Measurements from ENCODE around the gene TOX3.

DNA sequence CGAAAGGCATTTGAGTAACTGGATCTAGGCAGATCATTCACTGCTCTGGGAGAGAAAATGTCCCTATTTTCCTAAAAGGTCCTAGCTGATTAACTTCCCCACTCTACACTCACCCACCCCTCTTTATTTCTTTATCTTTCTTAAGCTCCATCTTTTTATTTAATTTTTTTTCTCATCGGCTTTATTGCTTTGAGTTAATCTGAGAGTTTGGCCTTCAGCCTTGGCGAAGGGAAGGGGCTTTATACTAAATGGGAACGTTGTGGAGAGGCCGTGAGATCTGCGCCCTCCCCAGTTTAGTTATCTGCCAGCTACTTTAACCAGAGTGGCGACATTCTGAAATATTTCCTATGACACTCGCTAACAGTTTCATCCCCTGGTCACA lies 882 bp upstream of the TOX3 start:
- TF ChIP-seq, protein P1, sequence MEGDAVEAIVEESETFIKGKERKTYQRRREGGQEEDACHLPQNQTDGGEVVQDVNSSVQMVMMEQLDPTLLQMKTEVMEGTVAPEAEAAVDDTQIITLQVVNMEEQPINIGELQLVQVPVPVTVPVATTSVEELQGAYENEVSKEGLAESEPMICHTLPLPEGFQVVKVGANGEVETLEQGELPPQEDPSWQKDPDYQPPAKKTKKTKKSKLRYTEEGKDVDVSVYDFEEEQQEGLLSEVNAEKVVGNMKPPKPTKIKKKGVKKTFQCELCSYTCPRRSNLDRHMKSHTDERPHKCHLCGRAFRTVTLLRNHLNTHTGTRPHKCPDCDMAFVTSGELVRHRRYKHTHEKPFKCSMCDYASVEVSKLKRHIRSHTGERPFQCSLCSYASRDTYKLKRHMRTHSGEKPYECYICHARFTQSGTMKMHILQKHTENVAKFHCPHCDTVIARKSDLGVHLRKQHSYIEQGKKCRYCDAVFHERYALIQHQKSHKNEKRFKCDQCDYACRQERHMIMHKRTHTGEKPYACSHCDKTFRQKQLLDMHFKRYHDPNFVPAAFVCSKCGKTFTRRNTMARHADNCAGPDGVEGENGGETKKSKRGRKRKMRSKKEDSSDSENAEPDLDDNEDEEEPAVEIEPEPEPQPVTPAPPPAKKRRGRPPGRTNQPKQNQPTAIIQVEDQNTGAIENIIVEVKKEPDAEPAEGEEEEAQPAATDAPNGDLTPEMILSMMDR (IDR thresholded peaks at IDR 0.05) = no peak
- no peak for TF ChIP-seq ZFX (IDR thresholded peaks at IDR 0.05; ENCODE audit: borderline replicate concordance)
